Measurements from ENCODE around the gene WWC2.

WWC2 gene

GRCh38 chr4:183098723-183099536 is at the start of gene WWC2:
WWC2 (plus strand) TSS chr4:183099257; CDS start chr4:183099492, 235 bp downstream.
- peak; percentile 28 to 36 for DNase-seq (ENCODE audit: low read depth in 2 of 2)

- no peak for DNase-seq (ENCODE audit: low read depth in 2 of 2)
These were observed 45.4 kb upstream of the WWC2 start for GRCh38 chr4:183053681-183054080.

- DNase-seq (ENCODE audit: low read depth in 2 of 2), result no peak
These were observed 41.8 kb upstream of the WWC2 start for GRCh38 chr4:183057255-183057654.

- DNase-seq (ENCODE audit: low read depth in 2 of 2), result no peak
These were observed 39.3 kb upstream of the WWC2 start for GRCh38 chr4:183059797-183060196.

GRCh38 chr4:183068502-183068901 is 30.6 kb upstream of the WWC2 start:
- DNase-seq (ENCODE audit: low read depth in 2 of 2), result no peak

GRCh38 chr4:183071222-183071621 is 27.8 kb upstream of the WWC2 start:
- DNase-seq (ENCODE audit: low read depth in 2 of 2), result no peak

GRCh38 chr4:183072176-183072575 is 26.9 kb upstream of the WWC2 start:
- no peak for DNase-seq (ENCODE audit: low read depth in 2 of 2)

- DNase-seq (ENCODE audit: low read depth in 2 of 2), result no peak
These were observed 25.3 kb upstream of the WWC2 start for GRCh38 chr4:183073838-183074145.

- DNase-seq (ENCODE audit: low read depth in 2 of 2), result no peak
These were observed 24.6 kb upstream of the WWC2 start for GRCh38 chr4:183074288-183074990.

GRCh38 chr4:183078634-183079033 is 20.4 kb upstream of the WWC2 start:
- no peak for DNase-seq (ENCODE audit: low read depth in 2 of 2)

GRCh38 chr4:183080372-183081115 is 18.5 kb upstream of the WWC2 start:
- DNase-seq (ENCODE audit: low read depth in 2 of 2), result no peak

GRCh38 chr4:183081116-183081469 is 18.0 kb upstream of the WWC2 start:
- DNase-seq (ENCODE audit: low read depth in 2 of 2), result no peak

GRCh38 chr4:183082053-183082452 is 17.0 kb upstream of the WWC2 start:
- DNase-seq (ENCODE audit: low read depth in 2 of 2), result no peak

GRCh38 chr4:183094393-183095198 is 4.5 kb upstream of the WWC2 start:
- no peak for DNase-seq (ENCODE audit: low read depth in 2 of 2)

- DNase-seq (ENCODE audit: low read depth in 2 of 2), result no peak
These were observed 3.9 kb upstream of the WWC2 start for GRCh38 chr4:183095199-183095512.

GRCh38 chr4:183096276-183096965 is 2.6 kb upstream of the WWC2 start:
- no peak for DNase-seq (ENCODE audit: low read depth in 2 of 2)

GRCh38 chr4:183097231-183098018 is 1.6 kb upstream of the WWC2 start:
- DNase-seq (ENCODE audit: low read depth in 2 of 2), result no peak

- DNase-seq (ENCODE audit: low read depth in 2 of 2), result peak in 1 of 2 donors; percentile 3
These were observed 886 bp upstream of the WWC2 start for GRCh38 chr4:183098019-183098722.

GRCh38 chr4:183099537-183100297 is 660 bp downstream of the WWC2 start:
- peak in 1 of 2 donors; percentile 4 for DNase-seq (ENCODE audit: low read depth in 2 of 2)
